Measurements from ENCODE around the gene SLC22A16.
A peak's percentile ranks its signal among the peaks of the same experiment; 100 is the strongest.

SLC22A16 gene

DNA sequence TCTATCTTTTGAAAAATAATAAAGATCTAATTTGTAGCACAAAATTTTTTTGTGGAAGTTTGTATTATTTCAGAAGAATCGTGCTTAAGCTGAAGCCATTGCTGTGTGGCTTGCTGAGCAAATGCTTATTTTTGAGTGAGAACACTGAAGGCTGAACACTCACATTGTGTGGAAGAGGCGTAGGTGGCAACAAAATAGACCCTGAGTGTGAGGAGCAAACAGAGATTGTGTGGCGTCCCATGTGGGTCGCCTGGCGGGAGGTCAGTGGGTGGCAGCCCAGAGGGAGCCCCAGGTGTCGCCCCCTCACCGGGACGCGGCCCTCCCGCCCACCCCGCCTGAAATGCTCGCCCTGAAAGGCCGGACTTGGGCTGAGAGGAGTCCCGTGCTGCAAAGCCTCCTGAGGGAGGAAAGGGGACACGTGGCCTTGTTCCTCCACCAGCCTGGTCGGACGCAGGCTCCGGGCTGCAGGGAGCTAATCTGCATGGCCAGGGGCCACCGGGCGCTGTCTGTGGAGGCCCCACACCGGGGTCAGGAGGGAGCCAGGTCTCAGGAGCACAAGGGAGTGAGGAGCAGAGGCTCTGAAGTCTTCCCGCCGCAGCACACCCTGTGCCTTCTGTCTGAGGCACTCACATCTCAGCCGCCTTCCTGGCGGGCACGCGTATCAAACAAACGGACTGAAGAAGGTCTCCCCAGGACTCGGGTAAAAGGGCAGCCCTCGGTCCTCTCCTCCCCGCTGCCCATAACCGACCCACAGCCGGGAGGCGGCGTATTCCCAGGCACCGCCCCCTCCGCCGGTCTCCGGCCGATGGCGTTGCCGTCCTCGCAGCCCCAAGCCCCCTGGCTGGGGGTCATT lies 77.0 kb downstream of the SLC22A16 start:
- DNase-seq (ENCODE audit: low spot score) = peak; percentile 36

DNA sequence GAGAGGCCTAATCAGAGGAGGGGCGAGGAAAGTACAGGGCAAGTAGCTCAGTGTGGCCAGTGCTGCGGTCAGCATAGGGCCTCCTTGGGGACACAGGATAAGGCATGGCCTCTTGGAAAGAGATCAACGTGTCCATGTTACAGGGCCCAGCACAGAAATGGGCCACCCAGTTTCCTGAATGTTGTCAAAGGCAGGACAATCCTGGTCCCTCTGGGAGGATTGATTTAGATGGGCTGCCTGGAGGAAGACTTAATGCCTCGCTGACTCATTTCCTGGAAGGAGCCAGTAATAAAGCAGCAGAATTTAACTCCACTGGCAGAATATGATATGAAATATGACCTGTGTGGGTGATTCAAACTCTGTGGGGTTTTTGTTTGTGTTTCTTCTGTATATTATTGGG lies 77.6 kb downstream of the SLC22A16 start:
- DNase-seq (ENCODE audit: low spot score) = peak; percentile 62

DNA sequence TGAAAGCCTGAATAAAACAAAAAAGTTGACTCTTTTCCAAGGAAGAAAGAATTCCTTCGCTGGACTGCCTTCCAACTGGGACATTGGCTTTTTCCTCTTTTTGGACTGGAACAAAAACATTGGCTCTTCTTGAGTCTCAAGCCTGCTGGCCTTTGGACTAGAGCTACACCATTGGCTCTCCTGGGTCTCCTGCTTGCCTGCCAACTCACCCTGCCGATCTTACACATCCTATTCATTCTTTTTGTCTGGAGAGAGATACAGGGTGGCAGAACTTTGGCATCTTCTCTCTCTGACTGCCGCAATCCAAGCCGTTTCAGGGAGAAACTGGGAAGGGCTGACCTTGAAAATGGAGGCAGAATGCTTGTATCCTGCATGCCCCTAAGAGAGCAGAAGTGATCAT lies 81.2 kb downstream of the SLC22A16 start:
- no peak for DNase-seq (ENCODE audit: low spot score)

DNA sequence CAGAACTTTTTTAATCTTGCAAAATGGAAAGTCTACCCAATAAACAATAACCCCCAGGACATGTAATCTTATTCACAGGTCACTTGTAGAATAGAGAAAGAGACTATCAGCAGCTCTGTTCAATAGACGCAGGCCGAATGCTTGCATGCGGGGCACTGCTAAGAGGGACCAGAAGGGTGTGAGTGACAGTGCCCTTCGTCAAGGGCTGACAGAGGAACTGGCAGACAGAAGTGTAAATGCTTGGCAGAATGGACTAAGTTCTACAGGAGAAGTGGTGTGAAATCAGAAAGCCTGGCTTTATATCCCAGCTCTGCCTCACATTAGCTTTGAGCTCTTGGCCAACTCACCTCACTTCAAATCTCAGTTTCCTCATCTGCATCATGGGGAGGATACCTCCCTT lies 82.0 kb downstream of the SLC22A16 start:
- DNase-seq (ENCODE audit: low spot score) = no peak

DNA sequence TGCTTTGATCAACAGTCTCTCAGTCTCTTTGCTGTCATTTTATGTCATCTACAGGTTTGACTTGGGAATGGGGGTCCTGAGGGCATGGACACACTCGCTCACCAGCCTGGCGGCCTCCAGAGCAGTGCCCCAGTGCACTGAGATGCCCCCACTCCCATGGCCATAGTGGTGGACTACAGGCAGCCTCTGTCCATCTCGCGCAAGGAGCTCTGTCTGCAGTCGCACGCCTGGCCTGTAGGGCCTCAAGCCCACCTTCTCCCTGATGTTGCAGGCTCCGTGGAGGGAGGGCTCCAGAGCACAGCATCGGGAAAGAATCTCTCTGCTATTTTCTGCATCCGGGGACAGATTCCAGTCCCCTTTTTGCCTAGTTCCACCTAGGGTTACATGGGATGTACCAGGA lies 83.7 kb downstream of the SLC22A16 start:
- no peak for DNase-seq (ENCODE audit: low spot score)

DNA sequence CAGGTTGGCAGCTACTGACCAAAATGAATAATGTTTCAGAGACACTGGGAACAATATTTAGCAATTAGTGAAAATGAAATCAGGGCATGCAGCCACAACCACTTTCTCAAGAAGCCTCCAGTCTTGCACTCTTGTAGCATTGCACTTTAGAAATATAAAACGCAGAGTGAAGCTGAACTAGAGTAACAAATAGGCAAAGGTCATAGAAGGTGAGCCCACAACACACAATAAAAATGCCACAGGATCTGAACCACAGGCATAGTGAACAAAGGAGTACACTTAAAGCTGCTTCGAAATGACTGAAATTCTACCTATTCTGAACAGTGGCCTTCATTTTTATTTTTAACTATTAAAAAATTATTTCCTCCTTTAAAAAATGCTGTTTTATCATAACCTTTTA lies 86.0 kb downstream of the SLC22A16 start:
- no peak for DNase-seq (ENCODE audit: low spot score)

DNA sequence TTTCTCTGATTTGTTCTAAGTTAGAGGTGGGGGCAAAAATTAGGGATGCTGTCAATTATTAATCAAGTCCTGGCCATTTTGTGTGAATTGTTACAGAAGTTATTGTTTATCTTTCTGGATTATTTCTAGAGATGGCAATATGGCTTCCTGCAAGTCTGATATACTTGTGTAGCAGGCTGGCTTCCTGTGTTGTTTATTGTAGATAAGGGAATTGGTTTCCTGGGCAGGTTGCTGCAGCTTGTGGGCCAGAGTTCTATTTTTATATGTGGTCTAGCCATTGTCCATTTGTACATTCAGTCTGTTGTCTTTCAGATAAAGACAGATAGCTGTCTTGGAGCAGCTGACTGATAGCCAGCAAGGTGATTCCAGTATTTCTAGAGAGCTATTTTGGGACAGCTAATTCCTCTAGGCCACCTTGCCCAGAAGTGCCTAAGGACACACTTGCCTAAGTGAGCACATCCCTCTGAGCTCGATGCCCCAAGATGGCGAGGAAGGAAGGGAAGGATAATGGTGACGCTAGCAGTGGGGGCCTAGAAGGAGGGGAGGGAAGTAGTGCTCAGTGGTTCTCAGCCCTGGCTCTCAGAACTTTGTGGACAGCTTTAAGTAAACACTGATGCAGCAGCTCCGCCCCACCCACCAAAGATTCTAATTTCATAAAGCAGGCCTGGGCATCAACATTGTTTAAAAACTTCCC lies 86.6 kb downstream of the SLC22A16 start:
- DNase-seq (ENCODE audit: low spot score) = no peak

DNA sequence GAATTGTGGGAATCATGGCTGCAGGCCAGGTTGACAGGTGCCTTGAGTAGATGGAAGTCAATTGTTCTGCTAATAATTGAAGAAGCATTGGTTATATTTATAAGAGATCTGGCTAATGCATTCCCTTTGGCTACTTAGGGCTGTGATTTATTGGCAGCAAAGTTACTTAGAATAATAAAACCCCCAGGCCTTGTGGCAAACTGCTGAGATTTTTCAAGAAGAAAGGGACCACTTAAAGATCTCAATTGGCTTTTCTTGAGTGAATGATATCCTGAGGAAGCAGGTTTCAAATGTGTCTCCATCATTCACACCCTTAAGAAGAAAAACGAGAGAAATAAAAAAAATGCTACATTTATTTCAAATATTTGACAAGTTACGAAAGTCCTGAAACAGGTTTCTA lies 88.4 kb downstream of the SLC22A16 start:
- no peak for DNase-seq (ENCODE audit: low spot score)

DNA sequence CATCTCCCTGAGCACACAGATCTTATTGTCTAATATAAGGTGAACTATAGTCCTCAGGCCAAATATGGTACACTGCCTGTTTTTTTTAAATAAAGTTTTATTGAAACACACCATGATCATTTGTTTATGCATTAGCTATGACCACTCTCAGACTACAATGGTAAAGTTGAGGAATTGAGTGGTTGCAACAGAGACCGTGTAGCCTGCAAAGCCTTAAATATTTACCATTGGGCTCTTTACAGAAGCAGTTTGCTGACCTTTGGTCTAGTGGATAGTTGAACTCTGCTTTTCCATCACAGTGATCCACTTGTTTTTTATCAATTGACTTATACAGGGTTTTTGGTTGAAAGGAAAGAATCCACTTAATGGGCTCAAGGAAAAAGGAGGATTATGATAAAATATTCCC lies 91.0 kb downstream of the SLC22A16 start:
- no peak for DNase-seq (ENCODE audit: low spot score)

DNA sequence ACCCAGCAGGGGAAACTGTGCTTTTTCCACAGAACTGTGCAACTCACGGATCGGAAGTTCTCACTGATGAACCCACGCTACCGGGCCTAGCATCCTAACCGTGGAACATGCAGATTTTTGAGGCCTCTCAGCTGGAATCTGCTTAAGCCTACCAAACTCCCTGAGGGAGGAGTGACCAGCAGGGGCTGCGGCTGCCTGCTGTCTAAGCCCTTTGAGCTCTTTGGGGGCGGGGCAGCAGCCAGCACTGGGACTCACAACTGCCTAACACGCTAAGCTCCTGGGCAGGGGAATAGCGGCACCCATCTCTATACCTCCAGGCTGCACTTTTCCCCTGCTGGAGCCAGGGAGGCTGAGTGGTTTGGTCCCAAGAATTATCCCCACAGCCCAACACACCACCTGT lies 97.9 kb downstream of the SLC22A16 start:
- DNase-seq (ENCODE audit: low spot score) = no peak
